ENCODE measurements around the gene RARB.

Gene RARB

DNA sequence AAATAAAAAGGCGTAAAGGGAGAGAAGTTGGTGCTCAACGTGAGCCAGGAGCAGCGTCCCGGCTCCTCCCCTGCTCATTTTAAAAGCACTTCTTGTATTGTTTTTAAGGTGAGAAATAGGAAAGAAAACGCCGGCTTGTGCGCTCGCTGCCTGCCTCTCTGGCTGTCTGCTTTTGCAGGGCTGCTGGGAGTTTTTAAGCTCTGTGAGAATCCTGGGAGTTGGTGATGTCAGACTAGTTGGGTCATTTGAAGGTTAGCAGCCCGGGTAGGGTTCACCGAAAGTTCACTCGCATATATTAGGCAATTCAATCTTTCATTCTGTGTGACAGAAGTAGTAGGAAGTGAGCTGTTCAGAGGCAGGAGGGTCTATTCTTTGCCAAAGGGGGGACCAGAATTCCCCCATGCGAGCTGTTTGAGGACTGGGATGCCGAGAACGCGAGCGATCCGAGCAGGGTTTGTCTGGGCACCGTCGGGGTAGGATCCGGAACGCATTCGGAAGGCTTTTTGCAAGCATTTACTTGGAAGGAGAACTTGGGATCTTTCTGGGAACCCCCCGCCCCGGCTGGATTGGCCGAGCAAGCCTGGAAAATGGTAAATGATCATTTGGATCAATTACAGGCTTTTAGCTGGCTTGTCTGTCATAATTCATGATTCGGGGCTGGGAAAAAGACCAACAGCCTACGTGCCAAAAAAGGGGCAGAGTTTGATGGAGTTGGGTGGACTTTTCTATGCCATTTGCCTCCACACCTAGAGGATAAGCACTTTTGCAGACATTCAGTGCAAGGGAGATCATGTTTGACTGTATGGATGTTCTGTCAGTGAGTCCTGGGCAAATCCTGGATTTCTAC lies at the start of gene RARB:
Gene RARB, plus strand, starts transcription at position 322 of the 847 bp plus-strand sequence. Its CDS starts 469 bp downstream, at position 791.
- ATAC-seq = no peak

DNA sequence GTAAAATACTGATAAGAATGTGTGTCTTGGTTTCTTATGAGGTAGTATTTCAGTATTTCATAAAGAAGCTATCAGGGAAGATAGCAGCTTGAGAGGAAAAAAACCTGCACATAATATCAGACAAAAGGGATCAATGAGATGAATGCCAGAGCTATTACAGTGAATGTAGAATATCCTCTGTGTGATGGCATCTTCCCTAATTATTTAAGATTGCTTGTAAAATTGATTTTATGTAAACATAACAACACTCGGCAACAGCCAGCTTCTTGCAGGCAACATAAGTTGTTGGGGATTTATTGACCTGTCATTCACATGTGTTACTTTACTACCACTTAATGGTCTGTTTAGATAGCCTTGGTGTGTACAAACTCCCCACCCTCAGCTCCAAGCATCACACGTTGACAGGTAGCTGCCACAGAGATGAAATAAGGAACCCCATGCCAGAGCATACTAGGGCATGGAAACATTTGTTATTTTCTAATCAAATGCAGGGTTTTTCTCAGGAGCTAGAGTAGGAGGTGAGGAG lies 49.2 kb upstream of the RARB start:
- ATAC-seq = no peak

DNA sequence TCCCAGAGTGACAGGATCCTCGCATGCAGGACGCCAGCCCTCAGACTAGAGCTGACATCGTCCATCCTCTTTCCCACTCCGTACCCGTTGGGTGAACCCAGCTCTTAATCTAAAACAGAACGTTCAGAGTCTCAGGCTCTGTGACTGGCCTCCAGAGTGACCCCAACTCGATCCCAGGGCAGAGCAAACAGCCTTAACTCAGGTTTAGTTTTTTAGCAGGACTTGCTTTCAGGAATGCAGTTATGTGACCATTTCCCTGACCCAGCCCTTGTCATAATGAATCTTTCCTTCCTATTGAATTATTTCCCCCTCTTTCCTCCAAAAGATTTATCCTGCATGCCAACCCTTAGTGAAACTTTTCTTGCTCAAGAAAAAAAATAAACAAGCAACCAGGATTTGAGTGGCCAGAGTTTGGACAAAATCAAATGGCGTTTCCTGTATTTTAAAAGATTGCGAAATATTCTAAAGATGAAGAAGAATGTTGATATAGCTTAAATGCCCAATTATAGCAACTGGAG lies 47.8 kb upstream of the RARB start:
- no peak for ATAC-seq

DNA sequence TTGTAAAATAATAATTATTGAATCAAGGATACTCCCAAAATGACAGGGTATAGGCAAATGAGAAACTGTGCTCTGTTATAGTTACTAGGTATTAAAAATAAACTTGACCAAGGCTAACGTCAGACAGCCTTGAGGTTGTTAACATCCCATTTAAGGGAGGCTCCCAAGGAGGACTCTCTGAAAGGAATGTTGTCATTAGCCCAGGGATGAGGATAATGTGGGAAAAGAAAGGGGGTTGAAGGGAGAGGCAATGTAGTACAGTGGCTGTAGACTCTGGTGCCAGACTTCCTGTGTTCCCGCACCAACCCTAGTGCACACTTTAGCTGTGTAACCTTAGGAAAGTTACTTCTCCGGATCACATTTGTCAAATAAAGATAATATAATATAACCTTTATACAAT lies 47.0 kb upstream of the RARB start:
- no peak for ATAC-seq

DNA sequence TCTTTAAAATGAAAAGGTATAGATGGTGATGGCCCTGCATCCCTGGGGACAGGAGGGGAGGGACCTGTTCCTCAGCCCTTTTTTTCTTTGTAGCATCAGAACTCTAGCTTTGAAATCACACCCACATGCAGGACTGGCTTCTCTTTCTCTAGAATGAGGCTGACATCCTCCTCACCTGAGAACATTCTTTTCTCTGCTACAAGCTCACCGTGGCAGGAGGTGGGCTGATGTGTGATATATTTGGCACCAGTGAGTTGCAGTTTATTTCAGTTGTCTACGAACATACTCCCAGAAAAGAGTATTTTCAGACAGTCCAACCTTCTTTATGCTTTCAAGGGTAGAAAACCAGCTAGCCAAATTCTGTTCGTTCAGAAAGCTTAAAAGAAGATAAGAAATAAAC lies 43.6 kb upstream of the RARB start:
- no peak for ATAC-seq

DNA sequence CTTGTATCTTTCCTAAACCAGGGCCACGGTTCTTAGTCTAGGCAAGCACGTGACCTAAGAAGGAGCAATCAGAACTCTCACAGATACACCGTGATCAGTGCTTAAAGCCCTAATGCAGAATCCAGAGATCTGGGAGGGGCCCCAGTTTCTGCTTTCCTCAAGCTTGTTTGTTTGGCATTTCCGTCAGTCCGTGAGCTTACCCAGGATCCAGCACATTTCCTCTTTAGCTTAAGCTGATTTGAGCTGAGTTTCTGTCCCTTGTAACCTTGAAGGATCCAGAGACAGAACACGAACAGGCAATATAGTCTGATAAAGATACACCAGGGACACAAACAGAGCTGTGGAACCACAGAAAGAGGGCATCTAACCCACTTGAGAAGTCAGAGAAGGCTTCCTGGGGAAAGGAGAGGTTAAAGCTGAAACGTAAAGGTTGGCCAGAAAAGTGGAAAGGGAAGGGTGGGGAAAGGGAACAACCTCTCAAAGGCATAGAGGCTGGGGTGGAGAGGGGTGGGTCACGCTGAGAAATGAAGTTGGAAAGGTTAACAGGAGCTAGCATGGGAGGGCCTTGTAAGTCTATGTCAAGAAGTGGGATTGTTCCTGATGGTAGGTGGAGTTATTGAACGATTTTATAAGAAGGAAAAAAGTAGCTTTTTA lies 42.1 kb upstream of the RARB start:
- ATAC-seq = no peak

DNA sequence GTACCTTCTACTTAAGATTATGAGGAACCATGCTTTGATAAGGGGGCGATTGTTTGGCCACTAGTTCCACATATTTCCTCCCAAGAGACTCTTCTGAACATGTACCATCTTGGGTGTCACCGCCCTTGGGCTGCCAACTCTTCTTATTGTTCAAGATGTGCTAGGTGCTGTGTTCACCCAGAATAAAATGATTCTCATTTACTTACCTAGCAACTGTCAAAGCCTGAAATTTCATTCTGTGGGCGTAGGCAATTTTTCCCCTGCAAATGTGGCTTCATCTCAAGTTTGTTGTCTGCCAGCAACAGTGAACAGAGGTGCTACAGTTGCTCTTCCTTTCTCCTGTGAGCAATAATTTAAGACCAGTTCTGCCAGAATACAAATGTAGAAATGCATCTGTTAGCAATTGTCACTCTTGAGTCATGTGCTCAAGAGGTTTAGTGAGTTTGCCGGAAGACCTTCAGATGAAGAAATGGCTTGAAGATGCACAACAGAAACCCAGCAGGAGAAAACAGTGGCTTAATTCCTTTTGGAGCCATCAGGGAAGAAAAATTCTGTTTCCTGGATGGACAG lies 41.3 kb upstream of the RARB start:
- ATAC-seq = no peak

DNA sequence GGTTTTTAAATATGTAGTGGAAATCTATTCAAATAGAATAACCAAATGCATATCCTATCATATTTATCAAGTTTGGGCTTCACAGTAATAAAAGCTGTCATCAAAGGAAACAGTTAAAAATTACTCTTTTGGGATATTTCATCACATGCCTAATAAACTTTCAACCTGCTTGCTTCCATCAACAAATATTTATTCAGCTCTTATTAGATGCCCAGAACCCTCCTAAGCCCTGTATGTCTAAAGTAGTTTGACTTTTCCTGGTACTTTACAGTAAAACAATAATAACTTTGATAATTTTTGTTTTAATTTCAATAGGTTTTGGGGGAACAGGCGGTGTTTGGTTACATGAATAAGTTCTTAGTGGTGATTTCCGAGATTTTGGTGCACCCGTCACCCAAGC lies 37.5 kb upstream of the RARB start:
- ATAC-seq = no peak

DNA sequence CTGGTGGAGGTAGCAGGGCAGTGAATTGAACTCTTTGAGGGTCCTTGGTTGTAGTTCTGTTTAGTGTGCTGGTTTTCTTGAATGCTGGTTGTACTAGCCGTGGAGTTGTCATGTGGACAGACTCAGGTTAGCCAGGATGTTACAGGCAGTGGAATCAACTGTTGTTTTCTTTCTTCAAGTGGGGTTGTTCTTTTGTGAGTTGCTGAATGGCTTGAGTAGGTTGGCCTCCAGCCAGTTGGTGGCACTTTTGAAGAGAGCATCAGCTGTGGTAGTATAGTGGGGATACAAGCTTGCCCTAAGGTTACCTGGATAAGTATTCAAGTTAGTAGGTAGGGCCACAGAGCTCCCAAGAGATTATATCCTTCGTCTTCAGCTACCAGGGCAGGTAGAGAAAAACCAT lies 31.8 kb upstream of the RARB start:
- no peak for ATAC-seq

DNA sequence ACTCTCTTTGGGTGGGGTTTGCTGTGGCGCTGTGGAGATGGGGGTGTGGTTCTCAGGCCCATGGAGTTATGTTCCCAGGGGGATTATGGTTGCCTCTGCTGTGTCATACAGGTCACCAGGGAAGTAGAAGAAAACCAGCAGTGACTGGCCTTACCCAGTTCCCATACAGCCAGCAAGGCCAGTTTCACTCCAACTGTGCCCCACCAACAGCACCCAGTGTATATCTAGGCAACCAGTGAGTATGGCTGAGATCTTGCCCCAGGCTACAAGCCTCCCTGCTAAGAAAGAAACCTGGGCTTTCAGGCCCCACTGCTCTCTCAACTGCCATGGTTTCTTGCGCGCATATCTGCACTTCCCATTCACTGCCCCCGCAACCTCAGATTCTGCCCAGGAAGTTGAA lies 31.4 kb upstream of the RARB start:
- no peak for ATAC-seq

DNA sequence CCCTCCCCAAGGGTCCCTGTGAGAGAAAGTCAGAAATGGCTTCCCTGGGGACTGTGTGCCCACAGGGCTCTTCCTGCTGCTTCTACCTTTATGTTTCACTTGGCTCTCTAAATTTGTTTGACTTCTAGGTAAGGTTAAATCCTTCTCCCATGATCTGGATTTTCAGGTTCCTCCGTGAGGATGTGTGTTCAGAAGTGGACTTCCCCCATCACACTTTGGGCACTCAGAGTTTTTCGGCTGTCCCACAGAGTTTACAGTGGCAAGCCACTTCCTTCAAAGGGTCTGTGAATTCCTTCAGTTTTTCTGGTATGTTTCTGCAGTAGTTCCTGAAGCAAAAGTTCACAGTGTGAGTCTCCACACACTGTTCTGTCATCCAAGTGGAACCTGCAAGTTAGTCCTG lies 30.9 kb upstream of the RARB start:
- ATAC-seq = no peak

DNA sequence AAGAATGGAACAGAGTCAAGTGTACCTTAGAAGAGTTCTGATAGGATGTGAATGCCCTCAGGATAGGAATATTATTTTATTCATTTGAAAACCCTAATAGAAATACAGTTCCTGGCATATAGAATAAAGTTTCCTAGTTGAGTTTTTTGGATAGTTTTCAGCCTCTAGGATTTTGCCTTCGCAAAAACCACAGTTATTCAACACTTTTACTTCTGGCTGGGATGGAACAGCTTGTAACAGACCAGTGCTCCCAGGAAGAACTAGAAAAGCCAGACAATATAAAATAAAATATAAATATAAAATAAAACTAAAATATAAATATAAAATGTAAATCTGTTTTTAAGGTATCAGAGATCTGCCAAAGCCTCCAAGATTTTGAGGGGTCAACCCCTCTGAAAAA lies 27.5 kb upstream of the RARB start:
- ATAC-seq = no peak

DNA sequence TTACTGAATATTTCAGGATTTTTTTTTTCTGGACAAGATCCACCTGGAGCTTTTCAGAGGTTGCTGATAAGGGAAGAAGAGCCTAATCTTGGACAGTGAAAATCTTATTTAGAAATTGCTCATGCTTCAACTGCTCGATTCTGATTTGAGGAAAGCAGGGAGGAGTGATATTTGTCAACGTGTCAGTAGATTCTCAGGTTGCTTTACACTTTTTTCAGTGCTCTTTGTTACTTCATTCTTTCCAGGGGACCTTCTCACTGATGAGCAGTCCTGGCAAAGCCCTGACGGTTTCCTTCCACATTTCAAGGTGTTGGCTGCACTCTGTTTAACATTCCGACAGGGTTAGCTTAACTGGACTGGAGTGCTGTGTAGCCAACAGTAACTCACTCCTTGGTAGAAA lies 24.1 kb upstream of the RARB start:
- ATAC-seq = no peak

DNA sequence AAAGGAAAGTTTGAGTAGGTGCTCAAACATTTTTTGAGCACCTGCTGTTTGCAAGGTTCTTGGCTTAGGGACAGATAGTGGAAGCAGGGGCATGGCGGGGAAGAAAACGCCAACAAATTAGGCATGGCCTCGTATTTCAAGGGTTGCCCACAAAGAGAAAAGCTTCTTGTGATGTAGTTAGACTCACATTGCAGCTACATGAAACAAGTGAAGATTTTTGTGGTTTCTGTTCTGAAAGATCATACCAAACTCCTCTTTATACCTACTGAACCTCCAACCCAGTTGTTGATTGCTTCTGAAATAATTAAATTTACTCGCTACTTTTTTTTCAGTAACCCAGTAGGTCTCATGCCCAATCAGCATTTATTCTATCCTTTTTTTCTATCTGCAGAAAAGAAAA lies 23.5 kb upstream of the RARB start:
- ATAC-seq = no peak

DNA sequence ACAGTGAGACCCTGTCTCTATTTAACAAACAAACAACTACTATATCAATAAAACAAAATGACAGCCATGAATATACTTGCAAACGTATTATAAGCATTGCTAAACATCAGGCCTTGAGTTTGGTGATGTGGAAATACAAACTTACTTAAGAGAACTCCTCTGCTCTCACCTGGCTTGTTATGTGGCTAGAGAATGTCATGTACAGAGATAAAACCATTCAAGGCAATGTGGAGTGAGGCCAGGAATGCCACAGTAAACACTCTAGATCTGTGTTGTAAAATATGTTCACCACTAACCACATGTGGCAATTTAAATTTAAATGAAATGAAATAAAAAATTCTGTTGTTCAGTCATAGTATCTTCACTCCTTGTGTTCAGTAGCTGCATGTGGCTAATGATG lies 22.7 kb upstream of the RARB start:
- ATAC-seq = no peak

DNA sequence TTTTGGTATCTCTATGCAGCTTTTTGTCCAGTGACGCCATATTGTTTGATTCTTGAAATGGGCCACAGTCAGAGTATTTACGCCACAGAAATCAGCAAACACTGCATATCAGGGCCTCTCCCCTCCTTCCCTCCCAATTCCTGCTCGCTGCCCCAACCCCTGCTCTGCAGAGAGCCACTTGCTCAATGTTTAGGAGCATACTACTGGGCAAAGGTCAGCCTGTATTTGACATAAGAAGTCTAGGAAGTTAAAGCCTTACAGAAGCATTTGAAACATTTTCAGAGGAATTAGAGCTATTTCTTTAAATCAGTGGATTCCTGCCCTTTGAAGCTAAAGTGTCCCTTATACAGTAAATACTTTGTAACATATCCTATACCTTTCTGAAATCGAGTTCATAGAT lies 17.4 kb upstream of the RARB start:
- no peak for ATAC-seq

DNA sequence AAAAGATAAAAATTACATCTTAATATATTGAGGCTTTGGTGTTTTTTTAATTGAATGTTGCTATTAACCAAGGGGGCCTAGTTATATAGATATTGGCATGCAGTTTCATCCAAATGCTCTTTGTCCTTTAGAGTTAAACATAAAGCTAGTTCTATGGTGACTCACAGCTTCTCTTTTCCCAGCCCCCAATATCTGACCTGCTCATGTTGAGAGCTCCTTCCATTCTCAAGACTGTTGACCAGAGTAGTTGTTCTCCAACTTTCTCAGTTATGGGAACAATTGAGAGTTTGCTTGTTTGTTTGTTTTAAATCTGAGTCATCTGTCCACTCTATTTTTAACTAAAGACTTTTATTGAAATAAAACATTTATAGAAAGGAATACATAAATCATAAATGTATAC lies 15.8 kb upstream of the RARB start:
- no peak for ATAC-seq

DNA sequence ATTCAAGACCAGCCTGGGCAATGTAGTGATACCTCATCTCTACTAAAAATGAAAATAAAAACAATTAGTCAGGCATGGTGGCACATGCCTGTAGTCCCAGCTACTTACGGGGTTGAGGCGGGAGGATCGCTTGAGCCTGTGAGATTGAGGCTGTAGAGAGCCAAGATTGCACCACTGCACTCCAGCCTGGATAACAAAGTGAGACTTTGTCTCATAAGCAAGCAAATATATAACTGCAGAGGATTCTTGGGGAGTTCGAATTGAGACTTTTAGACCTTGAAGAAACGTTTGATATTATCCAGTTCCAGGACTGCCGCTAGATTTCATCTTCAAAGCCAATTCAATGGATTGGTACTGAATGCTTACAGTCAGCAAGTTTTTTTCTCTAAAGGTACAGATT lies 11.9 kb upstream of the RARB start:
- ATAC-seq = no peak

DNA sequence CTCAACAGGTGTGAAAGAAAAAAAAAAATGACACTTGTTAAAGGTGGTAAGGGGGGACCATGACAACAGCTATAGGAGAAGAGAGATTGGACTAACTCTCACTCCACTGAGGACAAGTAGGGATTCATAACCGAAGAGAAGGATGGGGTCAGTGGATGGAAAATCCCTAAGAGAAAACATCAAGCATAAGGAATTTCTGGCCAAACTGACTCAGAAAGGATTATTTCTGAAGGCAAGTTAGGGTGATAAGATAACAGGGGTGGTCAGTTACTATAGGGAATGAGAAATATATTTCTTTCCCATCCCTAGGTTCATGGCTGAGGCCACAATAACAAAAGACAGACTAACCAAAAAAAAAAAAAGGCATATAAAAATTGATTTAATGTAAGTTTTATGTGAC lies 9.5 kb upstream of the RARB start:
- ATAC-seq = no peak

DNA sequence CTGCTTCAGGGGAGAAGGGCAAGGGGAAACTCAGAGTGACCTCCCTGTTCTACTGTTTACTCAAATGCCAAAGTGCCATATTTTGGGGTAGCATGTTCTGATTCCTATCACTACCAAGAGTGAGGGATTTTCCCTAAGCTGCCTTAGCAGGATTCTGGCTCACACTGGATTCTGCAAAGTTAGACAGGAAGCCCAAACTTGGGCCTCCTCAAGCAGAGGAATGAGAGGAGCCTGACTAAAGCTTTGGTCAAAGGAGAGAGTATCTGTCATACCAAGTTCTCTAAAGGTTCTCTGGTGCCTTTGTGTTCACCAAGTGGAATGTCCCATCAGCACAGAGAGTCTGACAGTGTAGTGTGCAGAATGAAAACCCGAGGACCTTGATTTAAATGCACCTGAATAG lies 8.8 kb upstream of the RARB start:
- ATAC-seq = no peak

DNA sequence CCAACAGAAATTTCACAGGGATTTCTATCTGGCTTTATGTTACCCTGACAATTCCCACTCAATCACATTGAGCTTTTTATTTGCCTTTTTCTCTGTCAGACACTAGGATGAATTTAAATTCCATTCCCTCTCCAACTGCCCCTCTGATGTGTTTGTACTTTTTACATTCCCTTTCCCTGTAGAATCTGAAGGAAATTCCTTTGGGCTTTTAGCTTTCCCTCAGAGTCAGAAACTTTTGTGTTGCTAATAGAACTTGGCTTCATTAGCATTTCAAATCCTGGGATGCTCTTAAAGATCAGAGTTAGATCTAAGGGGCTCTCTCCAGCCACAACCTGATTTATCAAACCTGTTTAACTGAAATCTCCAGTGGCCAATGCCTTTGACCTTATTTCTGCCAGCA lies 7.9 kb upstream of the RARB start:
- no peak for ATAC-seq

DNA sequence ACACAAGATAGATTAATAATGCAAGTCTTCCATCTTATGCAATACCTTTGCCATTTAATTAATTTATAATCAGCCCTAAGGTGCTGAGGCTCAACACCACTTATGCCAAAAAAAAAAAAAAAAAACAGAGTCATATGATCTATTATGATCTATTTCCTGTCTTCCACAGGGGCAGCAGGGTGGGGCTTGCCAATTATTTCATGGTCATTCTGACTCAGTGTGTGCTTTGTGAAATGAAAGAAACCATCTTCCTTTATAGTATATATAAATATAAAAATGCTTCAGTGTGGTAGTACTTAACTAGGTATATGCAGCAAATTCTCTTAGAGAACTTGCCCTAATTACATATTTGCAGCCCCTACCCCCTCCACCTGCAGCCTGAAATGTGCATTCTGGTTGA lies 7.2 kb upstream of the RARB start:
- ATAC-seq = no peak

DNA sequence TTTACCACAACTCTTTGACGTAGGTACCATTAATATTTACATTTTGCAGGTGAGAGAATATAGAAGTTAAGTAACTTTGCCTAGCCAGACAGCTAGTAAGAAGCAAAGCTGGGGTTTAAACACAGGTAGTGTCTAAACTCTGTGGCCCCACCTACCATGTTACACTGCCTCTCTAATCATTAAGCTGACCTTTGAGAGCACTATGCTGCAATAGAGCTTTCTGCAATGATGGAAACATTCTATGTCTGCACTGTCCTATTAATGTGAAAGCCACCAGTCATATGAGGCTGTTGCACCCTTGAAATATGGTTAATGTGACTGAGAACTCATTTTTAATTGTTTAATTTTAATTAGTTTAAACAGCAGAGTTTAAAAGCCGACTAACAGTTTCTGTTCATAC lies 6.3 kb upstream of the RARB start:
- no peak for ATAC-seq
